HEK293T (cell line): ENCODE measurements around the gene CAD.

Source experiments
- FOXA1 ChIP-seq: fragments of 450-650 bp; IDR thresholded peaks from 2 replicates; pipeline ENCODE4 v1.6.1; 2016; ENCODE audit warnings: mild to moderate bottlenecking
- FOXK2 ChIP-seq: fragments of 450-650 bp; IDR thresholded peaks from 2 replicates; pipeline ENCODE4 v1.6.1; 2016; ENCODE audit warnings: mild to moderate bottlenecking
- FOXM1 ChIP-seq: fragments of 450-650 bp; IDR thresholded peaks from 2 replicates; pipeline ENCODE4 v1.6.1; 2017; ENCODE audit warnings: mild to moderate bottlenecking, borderline replicate concordance
- NFRKB ChIP-seq: fragments of 450-650 bp; IDR thresholded peaks from 2 replicates; pipeline ENCODE4 v1.6.1; 2016; ENCODE audit warnings: mild to moderate bottlenecking, moderate library complexity
- SP1 ChIP-seq: fragments of 450-650 bp; IDR thresholded peaks from 2 replicates; pipeline ENCODE4 v1.6.1; 2017
- ZNF384 ChIP-seq: fragments of 450-650 bp; IDR thresholded peaks from 2 replicates; pipeline ENCODE4 v1.6.1; 2016

DNA sequence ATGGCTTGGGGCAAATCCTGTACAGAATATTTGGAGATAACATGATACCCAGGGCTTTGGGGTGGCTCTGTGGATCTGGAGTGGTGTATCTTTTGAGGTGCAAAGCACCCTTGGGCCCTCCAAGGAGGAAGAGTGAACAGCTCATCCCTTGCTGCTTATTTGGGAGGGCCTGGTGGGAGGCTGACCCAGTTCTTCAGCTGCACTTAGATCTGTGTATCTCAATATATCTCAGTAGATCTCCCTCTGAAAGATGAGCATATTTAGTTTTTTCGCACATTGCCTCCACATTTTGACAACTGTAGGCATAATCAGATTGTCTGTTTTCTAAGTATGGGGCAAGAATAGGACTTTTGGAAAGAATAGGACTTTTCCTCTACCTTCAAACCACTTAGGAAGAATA, 67.8 kb downstream of the CAD start:
- TF ChIP-seq ZNF384 (no peak), SP1 (no peak), NFRKB (no peak), FOXA1 (no peak), FOXK2 (no peak), FOXM1 (no peak)
